A673 (cell line): ENCODE measurements around the gene ZGRF1. TPM values are rescaled to one million over a fixed set of nuclear protein-coding genes. Genes with fewer than 3 reads are reported as not detected.

Experiments used
- BruUV-seq: library from RNA; stranded (reverse); fragments of 400-500 nt; replicated peaks from 2 replicates; lab custom pipeline; 2021; lab: Mats Ljungman, UMichigan
- CTCF ChIA-PET: fragments of 300-600 bp; sonication (Branson Sonifier 250); formaldehyde crosslinking; loops from one replicate; lab custom pipeline; 2022; ENCODE audit warnings: antibody characterized with exemption; lab: Charles Lee
- POLR2A ChIA-PET: fragments of 300-600 bp; sonication (Branson Sonifier 250); formaldehyde crosslinking; loops from one replicate; lab custom pipeline; 2022; ENCODE audit warnings: antibody characterized with exemption; ENCODE audit not compliant: low non-redundant PET; lab: Charles Lee
- DNase-seq: peaks from one replicate; pipeline ENCODE4 v3.0.0-alpha.2; 2015; ENCODE audit warnings: low spot score
- H3K27ac ChIP-seq: fragments of 200-600 bp; sonication (generic); 2 replicates; pipeline ENCODE4 v1.5.1; 2016; ENCODE audit warnings: mixed run types, low read depth, mild to moderate bottlenecking, mixed read lengths, antibody characterized with exemption, low read length; ENCODE audit not compliant: poor library complexity, severe bottlenecking
- H3K27me3 ChIP-seq: fragments of 200-600 bp; sonication (generic); replicated peaks from 2 replicates; pipeline ENCODE4 v1.6.1; 2017; ENCODE audit warnings: mixed run types, low read depth, mild to moderate bottlenecking, mixed read lengths, antibody characterized with exemption, low read length; ENCODE audit not compliant: insufficient read depth, poor library complexity
- H3K36me3 ChIP-seq: fragments of 200-600 bp; sonication (generic); 2 replicates; pipeline ENCODE4 v1.6.1; 2016; ENCODE audit warnings: mixed run types, mild to moderate bottlenecking, mixed read lengths, antibody characterized with exemption, low read length; ENCODE audit not compliant: insufficient read depth, poor library complexity, severe bottlenecking
- H3K4me1 ChIP-seq: fragments of 200-600 bp; sonication (generic); 2 replicates; pipeline ENCODE4 v1.6.1; 2017; ENCODE audit warnings: mixed run types, mild to moderate bottlenecking, mixed read lengths, antibody characterized with exemption, low read length; ENCODE audit not compliant: insufficient read depth, poor library complexity, severe bottlenecking
- H3K4me3 ChIP-seq: fragments of 200-600 bp; sonication (generic); 2 replicates; pipeline ENCODE4 v1.5.1; 2016; ENCODE audit warnings: low read depth, mixed run types, mild to moderate bottlenecking, mixed read lengths, low read length; ENCODE audit not compliant: poor library complexity, severe bottlenecking
- H3K9me3 ChIP-seq: fragments of 200-600 bp; sonication (generic); 2 replicates; pipeline ENCODE4 v1.6.1; 2016; ENCODE audit warnings: mixed run types, low read depth, mild to moderate bottlenecking, mixed read lengths, antibody characterized with exemption, low read length; ENCODE audit not compliant: poor library complexity, severe bottlenecking
- EZH2 ChIP-seq: fragments of 200-600 bp; sonication (generic); IDR thresholded peaks from 2 replicates; pipeline ENCODE4 v1.6.1; 2017; ENCODE audit warnings: borderline replicate concordance, low read depth, mild to moderate bottlenecking, mixed read lengths, antibody characterized with exemption, low read length; ENCODE audit not compliant: poor library complexity, severe bottlenecking
- intact Hi-C: fragments of 100-400 bp; cut with micrococcal nuclease; formaldehyde crosslinking; loops from one replicate; pipeline ENCODE4 v1.10.0; 2022; ENCODE audit not compliant: unreplicated experiment
- total RNA-seq: library from RNA; stranded (reverse); gene quantifications from 2 replicates; pipeline ENCODE4 v1.2.3, GENCODE V29; 2021
- TF ChIP-seq, protein P1 (sequence below): fragments of 300-800, 200-600 bp; sonication (generic); conservative IDR thresholded peaks from 2 replicates; pipeline ENCODE4 v1.5.1; 2017; ENCODE audit warnings: low read depth, mild to moderate bottlenecking, antibody characterized with exemption, low read length, moderate library complexity, mixed read lengths

ZGRF1 gene
- total RNA-seq, 1 experiment from 2014 or later = 31.4 TPM

DNA sequence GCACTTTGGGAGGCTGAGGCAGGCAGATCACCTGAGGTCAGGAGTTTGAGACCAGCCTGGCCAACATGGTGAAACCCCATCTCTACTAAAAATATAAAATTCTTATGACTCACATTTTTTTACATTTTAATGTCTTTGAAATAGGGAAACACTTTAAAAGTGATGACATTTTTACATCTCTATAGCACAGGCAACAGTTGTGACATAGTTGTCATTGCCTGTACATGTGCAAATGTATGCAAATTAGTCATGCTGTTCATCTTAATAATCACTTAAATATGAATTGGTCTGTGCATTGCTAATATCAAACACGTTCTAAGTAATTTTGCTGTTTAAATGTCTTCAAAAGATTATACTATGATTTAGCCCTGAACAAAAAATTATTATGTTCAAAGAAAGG lies 41.7 kb downstream of the ZGRF1 start:
- CTCF ChIA-PET = no interaction called here
- Histone ChIP-seq H3K4me1 (no peaks in the 10 kb centered on the region), H3K36me3 (peaks cover under 1% of the 10 kb centered on the region), H3K27me3 (no peaks in the 10 kb centered on the region), H3K4me3 (no peak overlapping the region), H3K27ac (no peak overlapping the region), H3K9me3 (no peaks in the 10 kb centered on the region)
- no peak for TF ChIP-seq EZH2
- TF ChIP-seq, protein P1, sequence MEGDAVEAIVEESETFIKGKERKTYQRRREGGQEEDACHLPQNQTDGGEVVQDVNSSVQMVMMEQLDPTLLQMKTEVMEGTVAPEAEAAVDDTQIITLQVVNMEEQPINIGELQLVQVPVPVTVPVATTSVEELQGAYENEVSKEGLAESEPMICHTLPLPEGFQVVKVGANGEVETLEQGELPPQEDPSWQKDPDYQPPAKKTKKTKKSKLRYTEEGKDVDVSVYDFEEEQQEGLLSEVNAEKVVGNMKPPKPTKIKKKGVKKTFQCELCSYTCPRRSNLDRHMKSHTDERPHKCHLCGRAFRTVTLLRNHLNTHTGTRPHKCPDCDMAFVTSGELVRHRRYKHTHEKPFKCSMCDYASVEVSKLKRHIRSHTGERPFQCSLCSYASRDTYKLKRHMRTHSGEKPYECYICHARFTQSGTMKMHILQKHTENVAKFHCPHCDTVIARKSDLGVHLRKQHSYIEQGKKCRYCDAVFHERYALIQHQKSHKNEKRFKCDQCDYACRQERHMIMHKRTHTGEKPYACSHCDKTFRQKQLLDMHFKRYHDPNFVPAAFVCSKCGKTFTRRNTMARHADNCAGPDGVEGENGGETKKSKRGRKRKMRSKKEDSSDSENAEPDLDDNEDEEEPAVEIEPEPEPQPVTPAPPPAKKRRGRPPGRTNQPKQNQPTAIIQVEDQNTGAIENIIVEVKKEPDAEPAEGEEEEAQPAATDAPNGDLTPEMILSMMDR = no peak
- POLR2A ChIA-PET = no interaction called here
- no peak for DNase-seq
- intact Hi-C loops = no loop called here
- no TSS peak for BruUV-seq

GRCh38 chr4:112593438-112594133 lies 43.1 kb downstream of the ZGRF1 start:
- DNase-seq = no peak
- no peaks in the 10 kb centered on the region for H3K27me3 ChIP-seq
- H3K4me3 ChIP-seq = no peak overlapping the region
- ChIA-PET CTCF (no interaction called here), POLR2A (interaction anchor here (0.6 kb wide), 1 partner anchor 33 kb away, joined by 10 read pairs; no protein-coding TSS in a partner anchor)
- TF ChIP-seq, protein P1 = no peak
- no peak for TF ChIP-seq EZH2
- H3K36me3 ChIP-seq = no peaks in the 10 kb centered on the region
- H3K27ac ChIP-seq = no peak overlapping the region
- no TSS peak for BruUV-seq
- intact Hi-C loops = no loop called here
- no peaks in the 10 kb centered on the region for H3K9me3 ChIP-seq
- H3K4me1 ChIP-seq = no peaks in the 10 kb centered on the region

DNA sequence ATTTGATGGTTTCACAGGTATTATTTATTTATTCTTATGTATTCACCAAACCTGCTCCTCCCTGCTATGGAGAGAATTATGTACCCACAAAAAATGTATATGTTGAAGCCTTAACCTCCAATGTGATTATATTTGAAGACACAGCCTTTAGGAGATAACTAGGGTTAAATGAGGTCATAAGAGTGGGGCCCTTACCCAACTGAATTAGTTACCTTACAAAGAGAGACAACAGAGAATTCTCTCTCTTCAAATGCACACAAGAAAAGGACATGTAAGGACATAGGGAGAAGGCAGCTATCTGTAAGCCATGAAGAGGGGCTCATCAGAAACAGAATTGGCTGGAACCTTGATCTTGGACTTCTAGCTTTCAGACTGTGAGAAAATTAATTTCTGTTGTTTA lies 44.0 kb downstream of the ZGRF1 start:
- ChIA-PET CTCF (no interaction called here), POLR2A (no interaction called here)
- H3K27me3 ChIP-seq = no peaks in the 10 kb centered on the region
- no peaks in the 10 kb centered on the region for H3K36me3 ChIP-seq
- intact Hi-C loops = no loop called here
- H3K4me1 ChIP-seq = no peaks in the 10 kb centered on the region
- H3K27ac ChIP-seq = no peak overlapping the region
- no peak for TF ChIP-seq EZH2
- TF ChIP-seq, protein P1 = no peak
- H3K4me3 ChIP-seq = no peak overlapping the region
- H3K9me3 ChIP-seq = no peaks in the 10 kb centered on the region
- no peak for DNase-seq
- BruUV-seq = no TSS peak
